ENCODE results near the gene PKNOX2. TPM values are rescaled to one million over a fixed set of nuclear protein-coding genes. Genes with fewer than 3 reads are reported as not detected.

The PKNOX2 gene
- total RNA-seq, 4 donors from 2014 or later = 1.5 to 4.6 (median 2.8) TPM

DNA sequence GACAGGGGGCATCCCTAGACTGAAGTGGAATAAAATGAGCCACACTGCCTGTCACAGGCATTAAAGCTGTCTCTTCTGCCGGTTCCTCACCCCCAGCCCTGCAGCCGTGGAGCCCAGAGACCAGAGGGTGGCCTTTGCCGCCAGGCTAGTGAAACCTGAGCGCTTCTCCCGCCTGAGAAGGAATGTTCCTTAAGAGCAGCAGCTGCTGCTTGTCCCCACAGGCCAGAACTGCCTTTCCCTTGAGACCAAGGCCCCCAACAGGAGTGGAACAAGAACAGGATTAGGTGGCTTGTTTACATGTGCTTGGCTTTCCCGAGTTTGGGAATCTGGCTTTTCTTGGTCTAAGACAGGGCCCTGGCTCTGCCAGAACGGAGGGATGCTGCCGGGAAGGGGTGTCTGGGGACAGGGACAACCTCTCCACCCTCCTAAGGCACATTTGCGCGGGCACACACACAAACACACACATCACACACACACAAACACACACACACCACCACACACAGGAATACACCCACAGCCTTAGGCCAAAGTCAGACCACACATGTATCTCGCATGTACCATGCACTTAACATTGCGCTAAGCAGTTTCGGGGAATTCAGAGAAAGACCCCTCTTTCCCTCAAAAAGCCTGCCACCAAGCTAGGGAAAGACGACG, 239.7 kb downstream of the PKNOX2 start:
- 53 to 55% methylated on average over 15 of the region's 15 CpGs for WGBS, 2 donors
- no peak for DNase-seq (ENCODE audit: low spot score in 2 of 2)
- no peak overlapping the region for H3K4me3 ChIP-seq (ENCODE audit: low read depth, poor library complexity, severe bottlenecking)
- intact Hi-C loops (cut with DNase I; ENCODE audit: low total_unique reads) = no loop called here
- TF ChIP-seq POLR2A (IDR thresholded peaks at IDR 0.05) (no peak), CTCF (IDR thresholded peaks at IDR 0.05) (no peak)

DNA sequence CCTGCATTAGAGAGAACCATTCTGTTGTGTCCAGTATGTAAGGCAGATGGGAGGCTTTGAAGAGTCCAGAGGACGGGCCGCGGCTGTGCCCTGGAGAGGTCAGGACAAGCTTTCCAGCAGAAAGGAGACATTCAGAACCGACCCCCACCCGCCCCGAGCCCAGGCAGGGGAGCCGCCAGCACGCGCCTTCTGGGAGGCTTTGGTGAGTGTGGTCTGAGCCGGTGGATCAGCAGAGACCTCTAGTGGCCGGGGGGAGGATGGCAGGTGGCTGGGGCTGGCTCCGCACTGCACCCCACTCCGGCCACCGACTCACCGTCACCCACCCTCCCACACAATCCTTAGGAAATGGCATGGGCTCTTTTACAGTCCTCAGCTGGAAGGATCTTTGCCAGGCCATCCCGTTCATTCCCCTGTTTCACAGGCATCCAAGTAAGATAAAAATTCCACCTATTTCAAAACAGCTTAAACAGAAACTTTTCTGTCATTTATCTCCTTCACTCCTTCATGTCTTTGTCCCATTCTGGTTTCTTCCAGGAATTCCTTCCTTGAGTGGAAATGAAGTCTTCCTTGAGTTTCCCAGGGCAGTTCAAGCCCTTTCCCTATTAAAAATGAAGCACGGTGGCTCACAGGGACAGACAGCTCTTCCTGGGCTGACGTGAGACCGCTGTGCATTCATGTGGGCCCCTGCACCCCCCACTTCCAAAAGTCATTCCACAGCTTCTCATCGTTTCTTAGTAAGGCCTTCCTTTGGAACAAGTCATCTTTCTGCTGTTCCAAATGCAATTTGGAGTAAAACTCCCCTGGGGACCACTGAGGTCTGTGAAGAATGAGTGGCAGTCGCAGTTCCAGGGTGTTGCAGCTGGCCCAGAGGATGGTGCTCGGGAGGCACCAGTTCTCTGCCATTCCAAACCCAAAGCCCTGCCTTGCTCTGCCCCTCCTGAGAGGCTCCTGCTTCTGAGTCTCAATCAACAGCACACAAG, 240.6 kb downstream of the PKNOX2 start:
- TF ChIP-seq POLR2A (IDR thresholded peaks at IDR 0.05) (no peak), CTCF (IDR thresholded peaks at IDR 0.05) (no peak)
- no peak overlapping the region for H3K4me3 ChIP-seq (ENCODE audit: low read depth, poor library complexity, severe bottlenecking)
- 18 to 19% methylated on average over 22 of the region's 22 CpGs for WGBS, 2 donors
- intact Hi-C loops (cut with DNase I; ENCODE audit: low total_unique reads) = loop anchor here (5.0 kb wide), 1 partner anchor 243 kb away; the partner anchor contains the start of gene PKNOX2
- DNase-seq (ENCODE audit: low spot score in 2 of 2) = peak; percentile 38 to 94

DNA sequence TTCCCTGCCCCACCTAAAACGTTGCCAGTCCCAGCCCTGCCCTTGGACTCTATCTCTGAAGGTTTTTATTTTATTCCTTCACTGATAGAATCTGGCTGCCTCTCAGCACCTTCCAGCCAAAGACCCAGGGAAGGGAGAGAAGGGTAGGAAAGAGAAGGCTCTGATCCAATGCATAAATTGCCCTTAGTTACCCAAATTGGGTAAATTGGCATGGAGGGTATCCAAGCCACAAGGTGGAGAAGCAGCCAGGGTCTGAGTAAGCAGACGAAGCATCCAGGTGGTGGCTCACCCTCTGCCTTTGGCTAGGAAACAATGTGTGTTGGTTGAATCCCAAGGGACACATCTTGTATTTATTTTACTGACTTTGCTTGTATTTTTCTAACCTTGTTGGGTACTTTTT, 242.5 kb downstream of the PKNOX2 start:
- no peak overlapping the region for H3K4me3 ChIP-seq (ENCODE audit: low read depth, poor library complexity, severe bottlenecking)
- no peak for TF ChIP-seq POLR2A (IDR thresholded peaks at IDR 0.05)
- TF ChIP-seq CTCF (IDR thresholded peaks at IDR 0.05) = no peak
- no peak for DNase-seq (ENCODE audit: low spot score in 2 of 2)
- intact Hi-C loops (cut with DNase I; ENCODE audit: low total_unique reads) = loop anchor here (5.0 kb wide), 1 partner anchor 245 kb away; the partner anchor contains the start of gene PKNOX2
- 31 to 32% methylated on average over 2 of the region's 2 CpGs for WGBS, 2 donors

GRCh38 chr11:125408311-125408711, 243.8 kb downstream of the PKNOX2 start:
- no peak overlapping the region for H3K4me3 ChIP-seq (ENCODE audit: low read depth, poor library complexity, severe bottlenecking)
- 39 to 44% methylated on average over 12 of the region's 12 CpGs for WGBS, 2 donors
- TF ChIP-seq POLR2A (IDR thresholded peaks at IDR 0.05) (no peak), CTCF (IDR thresholded peaks at IDR 0.05) (no peak)
- no peak for DNase-seq (ENCODE audit: low spot score in 2 of 2)
- intact Hi-C loops (cut with DNase I; ENCODE audit: low total_unique reads) = loop anchor here (5.0 kb wide), 1 partner anchor 246 kb away; the partner anchor contains the start of gene PKNOX2

DNA sequence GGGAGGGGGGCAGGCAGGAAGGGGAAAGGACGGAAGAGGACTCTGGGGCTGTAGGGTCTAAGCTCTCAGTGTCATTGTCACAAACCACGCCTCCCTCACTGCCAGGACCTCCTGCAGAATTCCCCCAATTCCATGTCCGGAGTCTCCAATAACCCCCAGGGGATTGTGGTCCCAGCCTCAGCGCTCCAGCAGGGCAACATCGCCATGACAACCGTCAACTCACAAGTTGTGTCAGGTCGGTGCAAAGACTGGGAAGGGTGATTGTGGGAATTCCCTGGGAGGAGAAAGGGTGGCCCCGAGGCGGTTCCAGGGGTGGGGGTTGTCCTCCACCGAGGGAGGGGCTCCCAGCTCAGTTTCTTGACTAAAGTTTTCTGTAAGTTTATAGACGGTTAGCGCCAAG, 245.5 kb downstream of the PKNOX2 start:
- DNase-seq (ENCODE audit: low spot score in 2 of 2) = no peak
- H3K4me3 ChIP-seq (ENCODE audit: low read depth, poor library complexity, severe bottlenecking) = no peak overlapping the region
- WGBS, 2 donors = 28 to 31% methylated on average over 12 of the region's 12 CpGs
- no peak for TF ChIP-seq CTCF (IDR thresholded peaks at IDR 0.05)
- TF ChIP-seq POLR2A (IDR thresholded peaks at IDR 0.05) = no peak
- intact Hi-C loops (cut with DNase I; ENCODE audit: low total_unique reads) = no loop called here

Data from lower leg skin (tissue), 4 donors.